ENCODE measurements around the gene TXNDC12. TPM values are rescaled to one million over a fixed set of nuclear protein-coding genes. Genes with fewer than 3 reads are reported as not detected.
A peak's percentile ranks its signal among the peaks of the same experiment; 100 is the strongest.

TXNDC12 gene
- total and polyA plus RNA-seq, 9 of the 15 experiments (the other 6 are each of a cell fraction or from before 2014, with no cell fraction given): 17.0 to 60.8 (median 37.8) TPM

DNA sequence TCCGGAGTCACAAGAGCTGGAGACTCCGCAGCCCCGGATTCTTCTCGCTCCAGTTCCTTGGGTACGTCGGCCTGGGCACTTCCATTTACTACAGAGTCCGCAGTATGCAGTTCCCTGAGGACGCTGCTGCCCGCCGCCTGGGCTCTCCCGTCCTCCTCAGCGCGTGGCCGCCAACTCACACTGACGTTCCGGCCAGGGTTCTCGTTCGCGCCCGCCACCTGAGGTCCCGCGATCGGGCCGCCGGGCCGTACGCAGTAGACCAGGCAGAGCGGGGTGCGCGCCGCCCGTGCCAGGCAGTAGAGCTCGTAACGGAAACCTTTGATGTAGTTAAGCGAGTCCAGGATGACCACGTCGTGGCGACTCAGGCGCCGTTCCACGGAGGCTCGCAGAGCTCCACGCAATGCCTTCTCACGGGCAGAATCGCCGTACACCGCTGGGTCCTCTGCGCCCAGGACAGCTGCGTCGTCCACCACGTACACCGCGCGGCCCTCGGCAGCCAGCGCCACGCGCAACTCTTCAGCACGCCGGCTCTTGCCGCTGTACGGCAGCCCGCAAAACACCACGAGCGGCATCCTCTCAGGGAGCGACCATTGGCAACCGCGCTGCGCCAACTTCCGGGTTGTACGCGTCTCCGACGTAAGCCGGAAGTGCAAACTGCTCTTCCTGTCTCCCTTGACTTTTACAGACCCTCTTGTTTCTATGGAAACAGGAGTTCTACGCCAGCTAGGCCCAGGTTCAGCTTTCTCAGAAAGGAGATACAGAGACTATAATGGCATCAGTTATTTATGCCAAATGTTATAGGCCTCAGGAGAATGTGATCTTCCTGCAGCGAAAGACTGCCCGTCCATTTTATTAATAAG is 21.6 kb downstream of the TXNDC12 start, which contains the start of gene KTI12 (continued):
- TF ChIP-seq TARDBP (IDR thresholded peaks at IDR 0.05) (peak; percentile 85), NBN (IDR thresholded peaks at IDR 0.05; ENCODE audit: low read depth) (peak; percentile 19; the same call in 1 of the 2 replicates), SOX6 (IDR thresholded peaks at IDR 0.05) (0 out of 2 replicates have a peak, but pooled peaks have one; percentile 20)
- TF ChIP-seq, protein P1, sequence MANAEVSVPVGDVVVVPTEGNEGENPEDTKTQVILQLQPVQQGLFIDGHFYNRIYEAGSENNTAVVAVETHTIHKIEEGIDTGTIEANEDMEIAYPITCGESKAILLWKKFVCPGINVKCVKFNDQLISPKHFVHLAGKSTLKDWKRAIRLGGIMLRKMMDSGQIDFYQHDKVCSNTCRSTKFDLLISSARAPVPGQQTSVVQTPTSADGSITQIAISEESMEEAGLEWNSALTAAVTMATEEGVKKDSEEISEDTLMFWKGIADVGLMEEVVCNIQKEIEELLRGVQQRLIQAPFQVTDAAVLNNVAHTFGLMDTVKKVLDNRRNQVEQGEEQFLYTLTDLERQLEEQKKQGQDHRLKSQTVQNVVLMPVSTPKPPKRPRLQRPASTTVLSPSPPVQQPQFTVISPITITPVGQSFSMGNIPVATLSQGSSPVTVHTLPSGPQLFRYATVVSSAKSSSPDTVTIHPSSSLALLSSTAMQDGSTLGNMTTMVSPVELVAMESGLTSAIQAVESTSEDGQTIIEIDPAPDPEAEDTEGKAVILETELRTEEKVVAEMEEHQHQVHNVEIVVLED (CRISPR knock-in tag; IDR thresholded peaks at IDR 0.05): peak; percentile 94

DNA sequence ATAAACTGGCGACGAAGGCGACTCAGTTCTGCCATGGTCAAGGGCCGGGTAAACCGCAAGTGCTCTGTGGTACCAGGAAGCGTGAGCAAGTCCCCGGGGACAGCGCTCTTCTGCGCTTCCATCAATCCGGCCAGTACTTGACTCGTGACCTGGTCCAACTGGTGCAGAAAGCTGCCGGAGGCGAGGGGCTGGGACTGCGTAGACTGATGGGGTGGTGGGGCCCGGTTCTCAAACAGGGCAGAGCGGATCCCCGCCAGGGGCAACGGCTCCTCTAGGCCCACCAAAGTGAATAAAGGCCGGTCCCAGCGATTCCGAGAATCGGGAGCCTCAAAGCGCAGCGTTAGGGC is 22.2 kb downstream of the TXNDC12 start:
- H3K9ac ChIP-seq (ENCODE audit: insufficient read depth in 1 of 2, low read depth in 2 of 2, low read length in 2 of 2): peak overlapping the region; percentile 88 to 100
- ChIA-PET CTCF (ENCODE audit: low intra/inter-chr PET ratio) (no interaction called here), POLR2A (interaction anchor here (0.6 to 2.7 kb wide), 11 partner anchors 10 to 513 kb away, joined by 3 to 15 read pairs (median 5); no protein-coding TSS in a partner anchor)
- H2AFZ ChIP-seq (ENCODE audit: low read depth, low read length): peak overlapping the region; percentile 93
- DNase-seq (ENCODE audit: extremely low read depth in 1 of 4, low spot score in 3 of 4) (peak; percentile 48 to 68 (median 54)), ATAC-seq (peak; percentile 75), FAIRE-seq (no peak)
- no peaks in the 10 kb centered on the region for H3K9me3 ChIP-seq (replicated peaks; ENCODE audit: control insufficient read depth, insufficient read depth, low read depth, low read length)
- H3K4me1 ChIP-seq (replicated peaks in 1 of 2; ENCODE audit: control insufficient read depth in 2 of 2, insufficient read depth in 2 of 2, low read length in 2 of 2): peaks cover 12 to 17% of the 10 kb centered on the region in 2 experiments; a peak in 4 of 5 replicates
- intact Hi-C loops (cut with micrococcal nuclease): loop anchor here (1.0 kb wide), 1 partner anchor 23 kb away; the partner anchor contains the start of gene TXNDC12
- peaks cover 17% of the 10 kb centered on the region for H4K20me1 ChIP-seq (replicated peaks; ENCODE audit: control insufficient read depth, insufficient read depth, low read length)
- 0% methylated on average over 24 of the region's 24 CpGs for WGBS (ENCODE audit: insufficient coverage, low coverage, missing lambda C conversion rate)
- no peaks in the 10 kb centered on the region for H3K9me1 ChIP-seq (ENCODE audit: control insufficient read depth, insufficient read depth, low read length)
- in situ Hi-C loops (cut with MboI): no loop called here
- BruUV-seq (replicated peaks): no TSS peak
- peak overlapping the region; percentile 94 for H3K4me2 ChIP-seq (ENCODE audit: insufficient read depth, low read length)
- peaks cover 34% of the 10 kb centered on the region for H3K36me3 ChIP-seq (ENCODE audit: control insufficient read depth, insufficient read depth, low read length)
- H3K27me3 ChIP-seq (ENCODE audit: control insufficient read depth in 2 of 2, insufficient read depth in 2 of 2, low read length in 2 of 2): no peaks in the 10 kb centered on the region
- H3K27ac ChIP-seq (ENCODE audit: extremely low read depth, low read depth, low read length): peak overlapping the region; percentile 88
- peak overlapping the region; percentile 66 for H3K4me3 ChIP-seq
- peaks cover 37% of the 10 kb centered on the region for H3K79me2 ChIP-seq (ENCODE audit: control insufficient read depth, insufficient read depth, low read length)
- TF ChIP-seq MYBL2 (IDR thresholded peaks at IDR 0.05; ENCODE audit: low read depth): no peak
- TF ChIP-seq MYBL2 (CRISPR knock-in tag; IDR thresholded peaks at IDR 0.05; ENCODE audit: borderline replicate concordance): no peak
- no peak for TF ChIP-seq U2AF2 (optimal IDR thresholded peaks at IDR 0.05; ENCODE audit: low read depth, low read length)
- TF ChIP-seq, protein P2, sequence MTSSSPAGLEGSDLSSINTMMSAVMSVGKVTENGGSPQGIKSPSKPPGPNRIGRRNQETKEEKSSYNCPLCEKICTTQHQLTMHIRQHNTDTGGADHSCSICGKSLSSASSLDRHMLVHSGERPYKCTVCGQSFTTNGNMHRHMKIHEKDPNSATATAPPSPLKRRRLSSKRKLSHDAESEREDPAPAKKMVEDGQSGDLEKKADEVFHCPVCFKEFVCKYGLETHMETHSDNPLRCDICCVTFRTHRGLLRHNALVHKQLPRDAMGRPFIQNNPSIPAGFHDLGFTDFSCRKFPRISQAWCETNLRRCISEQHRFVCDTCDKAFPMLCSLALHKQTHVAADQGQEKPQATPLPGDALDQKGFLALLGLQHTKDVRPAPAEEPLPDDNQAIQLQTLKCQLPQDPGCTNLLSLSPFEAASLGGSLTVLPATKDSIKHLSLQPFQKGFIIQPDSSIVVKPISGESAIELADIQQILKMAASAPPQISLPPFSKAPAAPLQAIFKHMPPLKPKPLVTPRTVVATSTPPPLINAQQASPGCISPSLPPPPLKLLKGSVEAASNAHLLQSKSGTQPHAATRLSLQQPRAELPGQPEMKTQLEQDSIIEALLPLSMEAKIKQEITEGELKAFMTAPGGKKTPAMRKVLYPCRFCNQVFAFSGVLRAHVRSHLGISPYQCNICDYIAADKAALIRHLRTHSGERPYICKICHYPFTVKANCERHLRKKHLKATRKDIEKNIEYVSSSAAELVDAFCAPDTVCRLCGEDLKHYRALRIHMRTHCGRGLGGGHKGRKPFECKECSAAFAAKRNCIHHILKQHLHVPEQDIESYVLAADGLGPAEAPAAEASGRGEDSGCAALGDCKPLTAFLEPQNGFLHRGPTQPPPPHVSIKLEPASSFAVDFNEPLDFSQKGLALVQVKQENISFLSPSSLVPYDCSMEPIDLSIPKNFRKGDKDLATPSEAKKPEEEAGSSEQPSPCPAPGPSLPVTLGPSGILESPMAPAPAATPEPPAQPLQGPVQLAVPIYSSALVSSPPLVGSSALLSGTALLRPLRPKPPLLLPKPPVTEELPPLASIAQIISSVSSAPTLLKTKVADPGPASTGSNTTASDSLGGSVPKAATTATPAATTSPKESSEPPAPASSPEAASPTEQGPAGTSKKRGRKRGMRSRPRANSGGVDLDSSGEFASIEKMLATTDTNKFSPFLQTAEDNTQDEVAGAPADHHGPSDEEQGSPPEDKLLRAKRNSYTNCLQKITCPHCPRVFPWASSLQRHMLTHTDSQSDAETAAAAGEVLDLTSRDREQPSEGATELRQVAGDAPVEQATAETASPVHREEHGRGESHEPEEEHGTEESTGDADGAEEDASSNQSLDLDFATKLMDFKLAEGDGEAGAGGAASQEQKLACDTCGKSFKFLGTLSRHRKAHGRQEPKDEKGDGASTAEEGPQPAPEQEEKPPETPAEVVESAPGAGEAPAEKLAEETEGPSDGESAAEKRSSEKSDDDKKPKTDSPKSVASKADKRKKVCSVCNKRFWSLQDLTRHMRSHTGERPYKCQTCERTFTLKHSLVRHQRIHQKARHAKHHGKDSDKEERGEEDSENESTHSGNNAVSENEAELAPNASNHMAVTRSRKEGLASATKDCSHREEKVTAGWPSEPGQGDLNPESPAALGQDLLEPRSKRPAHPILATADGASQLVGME (CRISPR knock-in tag; IDR thresholded peaks at IDR 0.05): peak; percentile 61; the same call in 1 of the 2 replicates
- no peak for TF ChIP-seq FOSL1 (tag; conservative IDR thresholded peaks at IDR 0.05)
- TF ChIP-seq RCOR1 (IDR thresholded peaks at IDR 0.05; ENCODE audit: borderline replicate concordance in 1 of 2, low read depth in 2 of 2, low read length in 2 of 2): 0 out of 4 replicates have a peak, but pooled peaks of 1 of the 2 experiments have one; percentile 30
- peak in 1 of 2 experiments; percentile 18; a peak in 1 of 4 replicates for TF ChIP-seq HDAC1 (IDR thresholded peaks at IDR 0.05)
- 0 out of 2 replicates have a peak, but pooled peaks have one; percentile 1 for TF ChIP-seq LCOR (CRISPR knock-in tag; IDR thresholded peaks at IDR 0.05)
